KMS-11 (cell line): ENCODE results near the gene CEPT1.

Experiments used
- H2AFZ ChIP-seq: fragments of 200-600 bp; sonication (generic); 2 replicates; pipeline ENCODE4 v1.6.1; 2016; ENCODE audit warnings: antibody characterized with exemption, mixed run types, low read depth
- H3K27ac ChIP-seq: fragments of 200-600 bp; sonication (generic); 2 replicates; pipeline ENCODE4 v1.6.1; 2016; ENCODE audit warnings: mild to moderate bottlenecking, mixed run types
- H3K27me3 ChIP-seq: fragments of 200-600 bp; sonication (generic); 2 replicates; pipeline ENCODE4 v1.6.1; 2017; ENCODE audit warnings: mild to moderate bottlenecking, low read depth, mixed run types, moderate library complexity; ENCODE audit not compliant: insufficient read depth
- H3K36me3 ChIP-seq: fragments of 200-600 bp; sonication (generic); 2 replicates; pipeline ENCODE4 v1.6.1; 2017; ENCODE audit warnings: mild to moderate bottlenecking, mixed run types; ENCODE audit not compliant: insufficient read depth
- H3K4me1 ChIP-seq: fragments of 200-600 bp; sonication (generic); 2 replicates; pipeline ENCODE4 v1.6.1; 2016; ENCODE audit warnings: mild to moderate bottlenecking, low read depth, mixed run types; ENCODE audit not compliant: poor library complexity, severe bottlenecking
- H3K4me2 ChIP-seq: fragments of 200-600 bp; sonication (generic); 2 replicates; pipeline ENCODE4 v1.7.0; 2016; ENCODE audit warnings: mild to moderate bottlenecking, mixed run types
- H3K4me3 ChIP-seq: fragments of 200-600 bp; sonication (generic); IDR thresholded peaks from 2 replicates; pipeline ENCODE4 v1.6.1; 2017; ENCODE audit warnings: low read depth, low read length, mixed read lengths; ENCODE audit not compliant: insufficient read depth
- H3K79me2 ChIP-seq: fragments of 200-600 bp; sonication (generic); 2 replicates; pipeline ENCODE4 v1.6.1; 2016; ENCODE audit warnings: low read depth, mixed run types; ENCODE audit not compliant: insufficient read depth
- H3K9ac ChIP-seq: fragments of 200-600 bp; sonication (generic); 2 replicates; pipeline ENCODE4 v1.6.1; 2016; ENCODE audit warnings: mild to moderate bottlenecking, mixed run types
- H4K20me1 ChIP-seq: fragments of 200-600 bp; sonication (generic); 2 replicates; pipeline ENCODE4 v1.6.1; 2016; ENCODE audit warnings: mild to moderate bottlenecking, mixed run types; ENCODE audit not compliant: insufficient read depth
- TF ChIP-seq, protein P1 (sequence below): fragments of 200-600 bp; sonication (generic); conservative IDR thresholded peaks from 2 replicates; pipeline ENCODE4 v1.6.1; 2017; ENCODE audit warnings: low read depth, mild to moderate bottlenecking, antibody characterized with exemption, low read length, moderate library complexity, mixed read lengths

The CEPT1 gene

DNA sequence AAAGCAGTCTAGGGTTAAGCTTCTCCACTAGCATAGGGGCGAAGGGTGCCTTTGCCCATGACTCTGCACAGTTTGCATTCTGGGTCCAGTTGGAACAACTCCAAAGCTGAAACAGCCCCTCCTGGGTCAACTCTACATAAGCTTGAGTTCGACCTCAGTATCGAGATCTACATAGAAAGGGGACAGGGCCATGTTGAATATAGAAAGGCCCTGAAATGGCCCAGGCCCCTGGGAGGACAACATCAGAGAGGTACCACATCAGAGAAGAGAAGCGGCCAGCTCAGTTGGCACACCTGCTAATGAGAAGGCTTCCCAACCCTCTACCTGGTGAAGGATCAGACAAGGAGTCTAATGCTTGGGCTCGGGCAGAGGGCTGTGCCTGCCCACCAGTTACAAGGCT lies 58.8 kb downstream of the CEPT1 start:
- TF ChIP-seq, protein P1, sequence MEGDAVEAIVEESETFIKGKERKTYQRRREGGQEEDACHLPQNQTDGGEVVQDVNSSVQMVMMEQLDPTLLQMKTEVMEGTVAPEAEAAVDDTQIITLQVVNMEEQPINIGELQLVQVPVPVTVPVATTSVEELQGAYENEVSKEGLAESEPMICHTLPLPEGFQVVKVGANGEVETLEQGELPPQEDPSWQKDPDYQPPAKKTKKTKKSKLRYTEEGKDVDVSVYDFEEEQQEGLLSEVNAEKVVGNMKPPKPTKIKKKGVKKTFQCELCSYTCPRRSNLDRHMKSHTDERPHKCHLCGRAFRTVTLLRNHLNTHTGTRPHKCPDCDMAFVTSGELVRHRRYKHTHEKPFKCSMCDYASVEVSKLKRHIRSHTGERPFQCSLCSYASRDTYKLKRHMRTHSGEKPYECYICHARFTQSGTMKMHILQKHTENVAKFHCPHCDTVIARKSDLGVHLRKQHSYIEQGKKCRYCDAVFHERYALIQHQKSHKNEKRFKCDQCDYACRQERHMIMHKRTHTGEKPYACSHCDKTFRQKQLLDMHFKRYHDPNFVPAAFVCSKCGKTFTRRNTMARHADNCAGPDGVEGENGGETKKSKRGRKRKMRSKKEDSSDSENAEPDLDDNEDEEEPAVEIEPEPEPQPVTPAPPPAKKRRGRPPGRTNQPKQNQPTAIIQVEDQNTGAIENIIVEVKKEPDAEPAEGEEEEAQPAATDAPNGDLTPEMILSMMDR, result no peak
- Histone ChIP-seq H2AFZ (no peak overlapping the region), H3K79me2 (no peaks in the 10 kb centered on the region), H4K20me1 (no peaks in the 10 kb centered on the region), H3K27ac (no peak overlapping the region), H3K27me3 (no peaks in the 10 kb centered on the region), H3K4me2 (no peak overlapping the region), H3K4me1 (peaks cover 16% of the 10 kb centered on the region), H3K4me3 (no peak overlapping the region), H3K36me3 (no peaks in the 10 kb centered on the region), H3K9ac (no peak overlapping the region)

DNA sequence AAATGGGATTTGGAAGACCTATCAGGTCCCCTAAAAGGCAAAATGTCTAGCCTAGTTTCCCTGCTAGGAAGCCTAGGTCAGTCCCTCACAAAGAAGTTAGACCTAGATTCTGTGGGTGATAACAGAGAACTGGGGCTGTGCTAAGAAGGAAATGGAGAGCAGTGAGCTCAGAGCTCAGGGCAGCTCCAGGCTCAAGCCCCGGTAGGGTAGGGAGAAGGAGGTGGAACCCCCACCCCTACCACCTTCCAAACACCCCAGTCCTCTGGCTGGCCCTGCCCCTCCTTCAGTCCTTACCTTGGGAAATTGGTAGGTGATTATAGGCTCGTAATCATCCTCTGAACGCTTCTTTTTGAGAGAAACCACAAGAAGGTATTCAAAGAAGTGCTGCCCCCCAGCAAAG lies 59.3 kb downstream of the CEPT1 start:
- Histone ChIP-seq H3K36me3 (no peaks in the 10 kb centered on the region), H3K9ac (no peak overlapping the region), H3K79me2 (no peaks in the 10 kb centered on the region), H3K4me1 (peaks cover 16% of the 10 kb centered on the region), H3K27me3 (no peaks in the 10 kb centered on the region), H2AFZ (no peak overlapping the region), H3K27ac (no peak overlapping the region), H4K20me1 (no peaks in the 10 kb centered on the region), H3K4me2 (no peak overlapping the region), H3K4me3 (no peak overlapping the region)
- TF ChIP-seq, protein P1, result no peak

DNA sequence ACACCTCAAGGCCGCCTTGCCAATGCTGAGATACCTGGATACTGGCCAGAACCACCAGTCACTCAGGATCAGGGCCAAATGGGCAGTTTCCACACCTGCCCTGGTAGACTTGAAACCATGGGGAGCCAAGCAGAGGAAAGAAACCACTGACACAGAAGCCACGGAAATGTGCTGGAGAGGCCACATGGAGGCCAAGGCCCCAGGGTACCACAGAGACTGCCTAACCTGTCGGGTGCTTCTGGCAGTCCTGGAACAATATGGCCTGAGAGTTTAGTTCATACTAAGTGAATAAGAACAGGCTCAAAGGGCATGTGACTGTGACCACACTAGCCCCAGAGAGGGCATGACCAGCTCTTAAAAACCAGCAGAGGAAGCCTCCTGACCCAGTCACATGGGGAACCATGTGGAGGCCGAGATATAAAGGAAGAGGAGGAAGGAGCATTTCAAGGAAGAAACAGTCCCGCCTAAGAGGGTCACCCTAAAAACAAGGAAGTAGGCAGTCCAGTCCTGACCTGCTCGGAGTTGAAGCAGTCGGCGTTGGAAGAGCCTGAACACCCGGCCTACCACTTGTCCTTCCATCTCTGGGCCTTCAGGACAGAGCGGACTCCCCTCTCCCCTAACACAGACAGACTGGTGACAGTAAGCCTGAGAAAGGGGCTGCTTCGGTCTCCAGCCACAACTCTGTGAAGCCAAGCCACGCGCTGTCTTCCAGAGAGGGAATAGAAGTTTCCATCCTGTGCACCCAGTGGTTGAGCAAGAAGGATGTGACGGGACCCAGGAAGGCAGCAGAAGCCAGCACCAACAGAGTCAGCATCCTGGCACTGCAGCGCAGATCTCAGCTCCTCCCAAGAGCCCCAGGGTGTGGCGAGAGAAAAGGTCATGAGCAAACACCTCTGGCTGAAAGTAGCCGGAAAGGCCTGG lies 60.1 kb downstream of the CEPT1 start, which contains the start of gene DENND2D:
Gene DENND2D, minus strand, starts transcription at position 766 of the 921 bp plus-strand sequence. Its CDS starts 187 bp downstream, at position 579.
- Histone ChIP-seq H3K27me3 (no peaks in the 10 kb centered on the region), H4K20me1 (no peaks in the 10 kb centered on the region), H3K36me3 (no peaks in the 10 kb centered on the region), H3K27ac (no peak within 1 kb of the TSS), H3K4me3 (no peak within 1 kb of the TSS), H3K4me2 (no peak within 1 kb of the TSS), H3K9ac (no peak within 1 kb of the TSS), H3K79me2 (no peaks in the 10 kb centered on the region), H2AFZ (no peak within 1 kb of the TSS), H3K4me1 (peaks cover 16% of the 10 kb centered on the region)
- TF ChIP-seq, protein P1, result no peak

DNA sequence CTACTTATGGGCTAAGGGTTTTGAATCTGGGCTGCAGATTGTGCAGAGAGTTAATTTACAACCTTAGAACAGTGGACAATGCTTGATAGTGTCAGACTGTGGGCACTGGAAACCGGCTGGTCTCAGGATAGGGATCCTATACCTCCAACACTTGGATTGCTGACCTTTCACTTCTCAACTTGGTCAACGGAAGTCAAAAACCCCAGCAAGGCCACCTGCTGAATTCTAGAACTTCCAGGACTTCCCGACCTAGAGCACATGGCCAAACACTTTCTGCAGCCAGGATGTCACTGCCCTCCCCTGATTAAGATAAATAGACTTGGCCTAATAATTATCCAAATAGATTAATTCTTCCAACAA lies 60.8 kb downstream of the CEPT1 start:
- TF ChIP-seq, protein P1, result no peak
- no peak overlapping the region for H3K4me2 ChIP-seq
- no peak overlapping the region for H2AFZ ChIP-seq
- no peaks in the 10 kb centered on the region for H3K36me3 ChIP-seq
- H3K9ac ChIP-seq, result no peak overlapping the region
- H3K4me3 ChIP-seq, result no peak overlapping the region
- no peaks in the 10 kb centered on the region for H4K20me1 ChIP-seq
- no peaks in the 10 kb centered on the region for H3K27me3 ChIP-seq
- no peaks in the 10 kb centered on the region for H3K79me2 ChIP-seq
- H3K27ac ChIP-seq, result no peak overlapping the region
- peaks cover 16% of the 10 kb centered on the region for H3K4me1 ChIP-seq
